Activated CD4-positive, alpha-beta T cell treated with anti-CD3 and anti-CD28 coated beads, Interleukin-2, amount 10 ng/mL, durations not matched to agents 24 days and 14 days (primary cell): ENCODE data around the gene DUSP14. TPM values are rescaled to one million over a fixed set of nuclear protein-coding genes. Genes with fewer than 3 reads are reported as not detected.
A peak's percentile ranks its signal among the peaks of the same experiment; 100 is the strongest.
"Not testable (repeated sequence)": the region's sequence is repeated elsewhere in the genome, so short reads cannot be mapped to it uniquely, and the experiment has no call there.

Source experiments
- DNase-seq: peaks from one replicate; pipeline ENCODE4 v3.0.0; 2022
- H3K27ac Mint-ChIP-seq: one replicate; pipeline ENCODE4 v1.8.0; 2022; ENCODE audit warnings: mild to moderate bottlenecking, mixed read lengths
- H3K27me3 Mint-ChIP-seq: one replicate; pipeline ENCODE4 v1.8.0; 2022; ENCODE audit warnings: mixed read lengths
- H3K36me3 Mint-ChIP-seq: one replicate; pipeline ENCODE4 v1.8.0; 2022; ENCODE audit warnings: low read depth, mild to moderate bottlenecking, mixed read lengths
- H3K4me1 Mint-ChIP-seq: one replicate; pipeline ENCODE4 v1.8.0; 2021; ENCODE audit warnings: mixed read lengths
- H3K4me3 Mint-ChIP-seq: one replicate; pipeline ENCODE4 v1.8.0; 2022; ENCODE audit warnings: mild to moderate bottlenecking, moderate library complexity, mixed read lengths
- H3K9me3 Mint-ChIP-seq: one replicate; pipeline ENCODE4 v1.8.0; 2021; ENCODE audit warnings: mixed read lengths
- intact Hi-C: fragments of 100-400 bp; cut with micrococcal nuclease; formaldehyde crosslinking; loops from one replicate; pipeline ENCODE4 v1.15.1; 2023
- total RNA-seq: library from RNA; stranded (reverse); gene quantifications from 2 replicates; pipeline ENCODE4 v1.2.3, GENCODE V29; 2022

Gene DUSP14
- total RNA-seq, 1 donor from 2014 or later, result 18.7 TPM

- Mint-ChIP-seq H3K27ac (peak overlapping the region; percentile 89), H3K27me3 (no peaks in the 10 kb centered on the region), H3K4me1 (peaks cover 40% of the 10 kb centered on the region), H3K9me3 (no peaks in the 10 kb centered on the region), H3K4me3 (peak overlapping the region; percentile 84), H3K36me3 (no peaks in the 10 kb centered on the region)
- intact Hi-C loops, result no loop called here
- peak; percentile 66 for DNase-seq
These were observed 1.2 kb downstream of the DUSP14 start for GRCh38 chr17:37490638-37491614.

- intact Hi-C loops, result no loop called here
- Mint-ChIP-seq H3K9me3 (no peaks in the 10 kb centered on the region), H3K27me3 (no peaks in the 10 kb centered on the region), H3K27ac (no peak overlapping the region), H3K36me3 (no peaks in the 10 kb centered on the region), H3K4me3 (peak overlapping the region; percentile 23), H3K4me1 (peaks cover 40% of the 10 kb centered on the region)
- no peak for DNase-seq
These were observed 2.5 kb downstream of the DUSP14 start for GRCh38 chr17:37492167-37492566.

GRCh38 chr17:37493249-37494027 lies 3.7 kb downstream of the DUSP14 start:
- H3K4me1 Mint-ChIP-seq, result peaks cover 35% of the 10 kb centered on the region
- no peak overlapping the region for H3K27ac Mint-ChIP-seq
- no peaks in the 10 kb centered on the region for H3K27me3 Mint-ChIP-seq
- no peaks in the 10 kb centered on the region for H3K36me3 Mint-ChIP-seq
- intact Hi-C loops, result no loop called here
- no peak for DNase-seq
- H3K9me3 Mint-ChIP-seq, result no peaks in the 10 kb centered on the region
- no peak overlapping the region for H3K4me3 Mint-ChIP-seq

- no peak for DNase-seq
- intact Hi-C loops, result no loop called here
- no peaks in the 10 kb centered on the region for H3K9me3 Mint-ChIP-seq
- H3K36me3 Mint-ChIP-seq, result no peaks in the 10 kb centered on the region
- H3K4me1 Mint-ChIP-seq, result peaks cover 28% of the 10 kb centered on the region
- no peak overlapping the region for H3K4me3 Mint-ChIP-seq
- H3K27me3 Mint-ChIP-seq, result no peaks in the 10 kb centered on the region
- no peak overlapping the region for H3K27ac Mint-ChIP-seq
These were observed 4.7 kb downstream of the DUSP14 start for GRCh38 chr17:37494401-37494831.

GRCh38 chr17:37494971-37495370 lies 5.3 kb downstream of the DUSP14 start:
- Mint-ChIP-seq H3K4me1 (peaks cover 28% of the 10 kb centered on the region), H3K4me3 (no peak overlapping the region)
- intact Hi-C loops, result no loop called here

GRCh38 chr17:37500378-37500777 lies 10.7 kb downstream of the DUSP14 start:
- no peak for DNase-seq
- Mint-ChIP-seq H3K27ac (no peak overlapping the region), H3K27me3 (no peaks in the 10 kb centered on the region), H3K36me3 (peaks cover 2% of the 10 kb centered on the region), H3K4me3 (no peak overlapping the region), H3K9me3 (no peaks in the 10 kb centered on the region), H3K4me1 (peaks cover 2% of the 10 kb centered on the region)
- intact Hi-C loops, result no loop called here

More at GRCh38 chr17:37494971-37495370, 5.3 kb downstream of the DUSP14 start:
- Mint-ChIP-seq H3K9me3 (no peaks in the 10 kb centered on the region), H3K27ac (no peak overlapping the region), H3K27me3 (no peaks in the 10 kb centered on the region), H3K36me3 (no peaks in the 10 kb centered on the region)
- no peak for DNase-seq

GRCh38 chr17:37502009-37502936 lies 12.6 kb downstream of the DUSP14 start:
- no peak for DNase-seq
- Mint-ChIP-seq H3K27me3 (no peaks in the 10 kb centered on the region), H3K9me3 (no peaks in the 10 kb centered on the region), H3K4me1 (peaks cover 6% of the 10 kb centered on the region), H3K36me3 (peaks cover 2% of the 10 kb centered on the region), H3K4me3 (no peak overlapping the region), H3K27ac (no peak overlapping the region)
- intact Hi-C loops, result no loop called here

GRCh38 chr17:37503148-37503547 lies 13.5 kb downstream of the DUSP14 start:
- H3K36me3 Mint-ChIP-seq, result peaks cover 2% of the 10 kb centered on the region
- H3K27ac Mint-ChIP-seq, result no peak overlapping the region
- H3K9me3 Mint-ChIP-seq, result no peaks in the 10 kb centered on the region
- no peak for DNase-seq
- H3K4me1 Mint-ChIP-seq, result peaks cover 6% of the 10 kb centered on the region
- H3K27me3 Mint-ChIP-seq, result no peaks in the 10 kb centered on the region
- no peak overlapping the region for H3K4me3 Mint-ChIP-seq
- intact Hi-C loops, result no loop called here

- Mint-ChIP-seq H3K27me3 (no peaks in the 10 kb centered on the region), H3K27ac (no peak overlapping the region), H3K4me1 (peaks cover 8% of the 10 kb centered on the region), H3K4me3 (no peak overlapping the region), H3K36me3 (peaks cover 5% of the 10 kb centered on the region), H3K9me3 (no peaks in the 10 kb centered on the region)
- DNase-seq, result no peak
- intact Hi-C loops, result no loop called here
These were observed 15.6 kb downstream of the DUSP14 start for GRCh38 chr17:37505333-37505732.

- Mint-ChIP-seq H3K9me3 (no peaks in the 10 kb centered on the region), H3K27me3 (no peaks in the 10 kb centered on the region), H3K4me1 (peaks cover 12% of the 10 kb centered on the region), H3K4me3 (no peak overlapping the region), H3K27ac (no peak overlapping the region), H3K36me3 (peaks cover 7% of the 10 kb centered on the region)
- DNase-seq, result peak; percentile 73
- intact Hi-C loops, result no loop called here
These were observed 17.0 kb downstream of the DUSP14 start for GRCh38 chr17:37506678-37507077.

- no peaks in the 10 kb centered on the region for H3K9me3 Mint-ChIP-seq
- no peak for DNase-seq
- H3K4me1 Mint-ChIP-seq, result peaks cover 12% of the 10 kb centered on the region
- H3K4me3 Mint-ChIP-seq, result no peak overlapping the region
- no peak overlapping the region for H3K27ac Mint-ChIP-seq
- no peaks in the 10 kb centered on the region for H3K27me3 Mint-ChIP-seq
- H3K36me3 Mint-ChIP-seq, result peaks cover 8% of the 10 kb centered on the region
- intact Hi-C loops, result no loop called here
These were observed 17.4 kb downstream of the DUSP14 start for GRCh38 chr17:37507111-37507510.

GRCh38 chr17:37510056-37510455 lies 20.4 kb downstream of the DUSP14 start:
- H3K27ac Mint-ChIP-seq, result no peak overlapping the region
- H3K36me3 Mint-ChIP-seq, result peaks cover 24% of the 10 kb centered on the region
- no peaks in the 10 kb centered on the region for H3K9me3 Mint-ChIP-seq
- H3K27me3 Mint-ChIP-seq, result no peaks in the 10 kb centered on the region
- intact Hi-C loops, result no loop called here
- DNase-seq, result no peak
- no peak overlapping the region for H3K4me3 Mint-ChIP-seq
- H3K4me1 Mint-ChIP-seq, result peaks cover 12% of the 10 kb centered on the region

- H3K27ac Mint-ChIP-seq, intact Hi-C loops, H3K4me3 Mint-ChIP-seq: not testable (repeated sequence)
These were observed 22.0 kb downstream of the DUSP14 start for GRCh38 chr17:37511642-37512041.

More at GRCh38 chr17:37511642-37512041, 22.0 kb downstream of the DUSP14 start:
- peaks cover 30% of the 10 kb centered on the region for H3K36me3 Mint-ChIP-seq
- not testable (repeated sequence) for H3K4me1 Mint-ChIP-seq, H3K27me3 Mint-ChIP-seq, DNase-seq, H3K9me3 Mint-ChIP-seq
